GM06990 (cell line): ENCODE results near the gene EFNB2.

Experiments
- DNase-seq: peaks from one replicate; pipeline ENCODE4 v3.0.0-alpha.2; 2011; ENCODE audit not compliant: insufficient read length; ENCODE audit errors: extremely low read depth
- H3K27me3 ChIP-seq: replicated peaks from 2 replicates; pipeline ENCODE4 v1.6.0; 2011; ENCODE audit warnings: low read length; ENCODE audit not compliant: control insufficient read depth, insufficient read depth
- H3K36me3 ChIP-seq: 2 replicates; pipeline ENCODE4 v1.5.1; 2011; ENCODE audit warnings: low read length; ENCODE audit not compliant: control insufficient read depth, insufficient read depth
- H3K4me3 ChIP-seq: replicated peaks from 2 replicates; pipeline ENCODE4 v1.5.1; 2011; ENCODE audit warnings: low read depth, mild to moderate bottlenecking, control low read depth, low read length
- TF ChIP-seq, protein P1 (sequence below): IDR thresholded peaks from 2 replicates; pipeline ENCODE4 v1.5.1; 2011; ENCODE audit warnings: low read length, control low read depth, mild to moderate bottlenecking, inconsistent platforms; ENCODE audit not compliant: insufficient read depth, poor library complexity, severe bottlenecking

The EFNB2 gene

DNA sequence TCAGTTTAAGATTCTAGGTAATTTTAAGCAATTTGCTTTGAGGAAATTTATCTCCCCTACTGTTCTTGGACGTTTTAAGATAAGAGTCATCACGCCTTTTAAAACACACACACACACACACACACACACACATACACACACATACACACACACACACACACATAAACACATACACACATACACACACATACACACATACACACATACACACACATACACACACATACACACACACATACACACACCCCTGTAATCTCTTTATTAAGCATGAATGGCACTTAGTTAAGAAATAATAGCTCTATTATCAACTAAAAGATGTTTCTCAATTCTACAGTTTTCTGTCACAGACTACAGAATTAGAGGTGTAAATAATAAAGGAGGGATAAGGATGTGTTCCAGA is 49.2 kb downstream of the EFNB2 start:
- no peak overlapping the region for H3K4me3 ChIP-seq
- H3K36me3 ChIP-seq = no peaks in the 10 kb centered on the region
- DNase-seq = no peak
- TF ChIP-seq, protein P1, sequence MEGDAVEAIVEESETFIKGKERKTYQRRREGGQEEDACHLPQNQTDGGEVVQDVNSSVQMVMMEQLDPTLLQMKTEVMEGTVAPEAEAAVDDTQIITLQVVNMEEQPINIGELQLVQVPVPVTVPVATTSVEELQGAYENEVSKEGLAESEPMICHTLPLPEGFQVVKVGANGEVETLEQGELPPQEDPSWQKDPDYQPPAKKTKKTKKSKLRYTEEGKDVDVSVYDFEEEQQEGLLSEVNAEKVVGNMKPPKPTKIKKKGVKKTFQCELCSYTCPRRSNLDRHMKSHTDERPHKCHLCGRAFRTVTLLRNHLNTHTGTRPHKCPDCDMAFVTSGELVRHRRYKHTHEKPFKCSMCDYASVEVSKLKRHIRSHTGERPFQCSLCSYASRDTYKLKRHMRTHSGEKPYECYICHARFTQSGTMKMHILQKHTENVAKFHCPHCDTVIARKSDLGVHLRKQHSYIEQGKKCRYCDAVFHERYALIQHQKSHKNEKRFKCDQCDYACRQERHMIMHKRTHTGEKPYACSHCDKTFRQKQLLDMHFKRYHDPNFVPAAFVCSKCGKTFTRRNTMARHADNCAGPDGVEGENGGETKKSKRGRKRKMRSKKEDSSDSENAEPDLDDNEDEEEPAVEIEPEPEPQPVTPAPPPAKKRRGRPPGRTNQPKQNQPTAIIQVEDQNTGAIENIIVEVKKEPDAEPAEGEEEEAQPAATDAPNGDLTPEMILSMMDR = no peak
- no peaks in the 10 kb centered on the region for H3K27me3 ChIP-seq

DNA sequence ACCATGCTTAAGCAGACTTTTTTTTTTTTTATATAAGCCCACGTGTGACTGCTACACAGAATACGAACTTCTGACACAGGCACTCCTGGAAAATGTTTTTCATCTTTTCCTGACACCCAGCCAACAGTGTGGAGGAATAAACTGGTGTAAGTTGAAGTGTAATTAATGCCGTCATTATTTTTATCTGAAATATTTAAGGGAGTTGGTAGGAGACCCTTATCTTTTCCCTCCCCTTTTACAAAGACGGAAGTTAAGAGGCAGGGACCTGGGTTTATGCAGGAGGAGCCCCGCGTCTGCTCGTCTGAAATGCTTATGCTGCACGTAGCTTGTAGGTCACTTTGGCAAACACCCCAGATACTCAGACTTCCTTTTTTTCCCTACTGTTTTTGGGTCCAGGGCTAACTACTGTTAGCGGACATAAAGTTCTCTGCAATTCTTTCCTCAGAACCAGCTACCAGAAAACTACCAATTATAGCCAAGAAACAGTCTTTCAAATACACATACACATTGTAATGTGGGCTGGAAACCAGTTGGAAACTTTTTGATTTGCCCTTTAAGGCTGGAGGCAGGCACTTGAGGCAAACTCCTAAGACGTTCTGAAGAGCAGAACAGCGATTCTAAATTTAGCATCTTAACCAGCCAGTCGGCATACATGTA is 50.8 kb downstream of the EFNB2 start:
- no peak for DNase-seq
- Histone ChIP-seq H3K4me3 (no peak overlapping the region), H3K27me3 (no peaks in the 10 kb centered on the region), H3K36me3 (no peaks in the 10 kb centered on the region)
- TF ChIP-seq, protein P1 = no peak

DNA sequence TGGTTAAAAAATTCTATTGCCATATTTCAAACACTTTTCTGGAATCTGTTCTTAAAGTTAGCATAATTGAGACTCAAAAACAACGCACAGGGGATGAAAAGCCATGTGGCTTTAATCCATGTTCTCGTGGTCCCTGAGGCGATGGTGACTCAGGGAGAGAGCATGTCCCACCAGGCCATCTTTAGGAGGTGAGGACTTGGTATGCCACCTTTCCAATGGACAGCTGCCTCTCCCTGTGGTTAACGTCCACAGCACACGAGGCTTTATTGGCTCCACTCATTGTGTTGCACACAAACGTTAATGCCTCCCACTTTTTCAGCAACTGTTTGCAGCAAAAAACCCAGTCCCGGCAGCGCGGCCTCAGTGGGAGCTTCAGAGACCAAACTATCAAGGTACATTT is 51.4 kb downstream of the EFNB2 start:
- no peaks in the 10 kb centered on the region for H3K36me3 ChIP-seq
- no peak overlapping the region for H3K4me3 ChIP-seq
- TF ChIP-seq, protein P1 = no peak
- DNase-seq = no peak
- no peaks in the 10 kb centered on the region for H3K27me3 ChIP-seq

DNA sequence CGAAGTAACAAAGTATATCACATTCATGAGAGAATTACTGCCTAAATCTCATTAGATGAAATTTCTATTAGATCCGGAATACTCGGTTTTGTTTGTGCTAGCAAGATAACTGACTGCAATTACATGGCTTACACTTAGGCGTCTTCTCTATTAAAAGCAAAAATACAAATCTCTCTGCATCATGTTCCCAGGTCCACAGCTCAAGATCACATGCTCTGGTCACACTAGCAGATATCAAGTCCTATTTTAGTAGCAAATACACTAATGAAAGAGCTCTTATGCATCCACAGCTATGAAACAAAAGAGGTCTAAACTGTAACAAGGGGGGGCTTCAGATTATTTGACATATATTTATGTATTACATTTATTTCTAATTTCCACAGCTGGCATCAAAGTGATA is 53.5 kb downstream of the EFNB2 start:
- Histone ChIP-seq H3K36me3 (no peaks in the 10 kb centered on the region), H3K27me3 (no peaks in the 10 kb centered on the region), H3K4me3 (no peak overlapping the region)
- TF ChIP-seq, protein P1 = no peak
- DNase-seq = no peak

DNA sequence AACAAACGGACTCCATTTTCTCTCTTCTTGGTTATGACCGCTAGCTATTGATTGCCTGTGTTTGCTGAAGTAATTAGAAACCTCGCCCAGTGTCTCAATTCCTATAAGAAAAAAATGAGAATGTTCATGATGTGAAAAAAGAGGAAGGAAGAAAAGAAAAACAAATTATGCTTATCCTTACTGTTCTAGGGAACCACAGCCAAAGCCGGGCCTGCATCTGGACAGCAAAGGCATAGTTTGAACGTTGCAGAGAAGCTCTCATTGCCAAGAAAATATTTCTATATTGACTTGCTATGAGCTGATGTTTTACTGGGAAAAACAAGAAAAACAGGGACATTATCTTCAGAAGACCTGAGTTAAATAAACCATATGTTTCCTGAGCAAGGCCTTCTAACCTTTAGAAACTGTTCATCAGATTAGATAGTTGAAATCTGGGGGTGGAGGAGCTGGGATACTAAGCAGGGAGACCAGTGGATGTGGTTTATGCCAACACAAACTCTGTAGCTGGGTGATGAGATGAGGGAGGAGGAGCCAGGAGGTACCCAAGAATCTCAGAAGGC is 55.0 kb downstream of the EFNB2 start:
- no peak for DNase-seq
- TF ChIP-seq, protein P1 = no peak
- no peaks in the 10 kb centered on the region for H3K36me3 ChIP-seq
- H3K4me3 ChIP-seq = no peak overlapping the region
- no peaks in the 10 kb centered on the region for H3K27me3 ChIP-seq
